IPS-20b (cell line): ENCODE measurements around the gene MAN1A1.

Source experiments
- H3K27ac ChIP-seq: one replicate; pipeline ENCODE4 v1.5.1; 2013; ENCODE audit warnings: low read length
- H3K27me3 ChIP-seq: 2 replicates; pipeline ENCODE4 v1.6.1; 2013; ENCODE audit warnings: mild to moderate bottlenecking, low read length, inconsistent platforms; ENCODE audit not compliant: insufficient read depth
- H3K36me3 ChIP-seq: 2 replicates; pipeline ENCODE4 v1.6.1; 2013; ENCODE audit warnings: low read depth, mild to moderate bottlenecking, inconsistent platforms, low read length, moderate library complexity; ENCODE audit not compliant: insufficient read depth
- H3K4me1 ChIP-seq: 2 replicates; pipeline ENCODE4 v1.6.1; 2013; ENCODE audit warnings: mild to moderate bottlenecking, control low read depth, inconsistent platforms, low read length, moderate library complexity; ENCODE audit not compliant: insufficient read depth
- H3K4me3 ChIP-seq: 2 replicates; pipeline ENCODE4 v1.5.1; 2013; ENCODE audit warnings: mild to moderate bottlenecking, low read length, inconsistent platforms
- H3K9ac ChIP-seq: 2 replicates; pipeline ENCODE4 v1.6.1; 2013; ENCODE audit warnings: low read depth, mild to moderate bottlenecking, inconsistent platforms, low read length, moderate library complexity
- H3K9me3 ChIP-seq: 2 replicates; pipeline ENCODE4 v1.6.1; 2013; ENCODE audit warnings: mild to moderate bottlenecking, low read depth, low read length, inconsistent platforms; ENCODE audit not compliant: insufficient read depth

The MAN1A1 gene

GRCh38 chr6:119344306-119344705 is 5.3 kb downstream of the MAN1A1 start:
- Histone ChIP-seq H3K36me3 (no peaks in the 10 kb centered on the region), H3K4me3 (no peak overlapping the region), H3K27me3 (peaks cover 34% of the 10 kb centered on the region), H3K4me1 (peaks cover 14% of the 10 kb centered on the region; the same call in 1 of the 2 replicates), H3K9me3 (no peaks in the 10 kb centered on the region), H3K27ac (no peak overlapping the region), H3K9ac (no peak overlapping the region)

DNA sequence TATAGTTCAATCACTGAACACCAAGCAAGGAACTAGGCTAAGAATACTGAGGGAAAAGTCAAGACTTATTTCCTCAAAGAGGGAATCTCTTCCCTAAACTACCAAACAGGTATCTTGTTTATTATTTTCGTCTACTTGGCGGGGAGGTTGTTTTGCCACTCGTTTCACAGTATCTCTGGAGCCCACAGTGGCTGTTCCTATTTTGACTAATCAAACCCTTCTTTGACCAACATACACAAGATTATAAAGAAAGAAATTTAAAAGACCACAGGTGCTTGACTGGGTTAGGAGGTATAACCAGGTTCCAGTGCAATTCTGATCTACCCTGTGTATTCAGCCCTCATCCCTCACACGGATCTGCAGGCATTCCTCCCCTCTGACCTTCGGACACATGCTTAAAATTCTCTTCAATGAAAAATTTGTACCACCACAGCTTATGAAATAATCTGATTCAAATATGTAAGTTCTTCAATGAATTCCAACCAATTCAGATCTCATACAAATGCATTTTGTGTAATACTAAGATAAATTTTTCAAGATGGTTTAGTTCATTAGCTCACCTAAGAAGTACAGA is 5.9 kb downstream of the MAN1A1 start:
- Histone ChIP-seq H3K9me3 (no peaks in the 10 kb centered on the region), H3K9ac (no peak overlapping the region), H3K27me3 (peaks cover 27% of the 10 kb centered on the region), H3K4me3 (no peak overlapping the region), H3K4me1 (peaks cover 14% of the 10 kb centered on the region; the same call in 1 of the 2 replicates), H3K36me3 (no peaks in the 10 kb centered on the region), H3K27ac (no peak overlapping the region)

GRCh38 chr6:119343167-119343566 is 6.4 kb downstream of the MAN1A1 start:
- no peaks in the 10 kb centered on the region for H3K36me3 ChIP-seq
- no peaks in the 10 kb centered on the region for H3K9me3 ChIP-seq
- no peak overlapping the region for H3K4me3 ChIP-seq
- peaks cover 22% of the 10 kb centered on the region for H3K27me3 ChIP-seq
- peaks cover 14% of the 10 kb centered on the region; the same call in 1 of the 2 replicates for H3K4me1 ChIP-seq
- no peak overlapping the region for H3K9ac ChIP-seq
- H3K27ac ChIP-seq, result no peak overlapping the region

DNA sequence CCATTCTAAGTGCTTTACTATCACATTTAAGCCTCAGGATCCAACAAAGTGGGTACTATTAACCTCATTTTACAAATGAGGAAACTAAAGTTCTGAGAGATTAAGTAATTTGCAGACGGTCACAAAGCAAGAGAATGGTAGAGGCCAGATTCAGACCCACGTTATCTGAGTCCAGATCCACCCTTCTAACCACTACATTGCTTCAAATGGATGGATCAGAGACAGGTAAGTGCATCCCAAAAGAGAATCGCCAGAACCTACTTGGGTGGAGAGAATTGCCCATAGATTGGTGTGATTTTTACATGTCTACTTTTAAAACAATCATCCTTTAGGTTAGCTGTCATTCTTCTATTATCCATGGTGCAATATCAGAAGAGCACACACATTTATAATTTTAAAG is 7.1 kb downstream of the MAN1A1 start:
- Histone ChIP-seq H3K27me3 (peaks cover 15% of the 10 kb centered on the region), H3K9me3 (no peaks in the 10 kb centered on the region), H3K36me3 (no peaks in the 10 kb centered on the region), H3K27ac (no peak overlapping the region), H3K4me1 (peaks cover 12% of the 10 kb centered on the region; the same call in 1 of the 2 replicates), H3K9ac (no peak overlapping the region), H3K4me3 (no peak overlapping the region)

- Histone ChIP-seq H3K27me3 (0 out of 2 replicates have a peak, but pooled peaks cover under 1% of the 10 kb centered on the region), H3K36me3 (no peaks in the 10 kb centered on the region), H3K27ac (no peak overlapping the region), H3K4me3 (no peak overlapping the region), H3K4me1 (peaks cover 17% of the 10 kb centered on the region; the same call in 1 of the 2 replicates), H3K9ac (no peak overlapping the region), H3K9me3 (no peaks in the 10 kb centered on the region)
Measured at GRCh38 chr6:119340796-119341487, 8.6 kb downstream of the MAN1A1 start.

- H3K9me3 ChIP-seq, result no peaks in the 10 kb centered on the region
- H3K4me1 ChIP-seq, result peaks cover 17% of the 10 kb centered on the region; the same call in 1 of the 2 replicates
- no peak overlapping the region for H3K27ac ChIP-seq
- H3K9ac ChIP-seq, result no peak overlapping the region
- no peak overlapping the region for H3K4me3 ChIP-seq
- H3K36me3 ChIP-seq, result no peaks in the 10 kb centered on the region
- H3K27me3 ChIP-seq, result no peaks in the 10 kb centered on the region
Measured at GRCh38 chr6:119339941-119340456, 9.6 kb downstream of the MAN1A1 start.

DNA sequence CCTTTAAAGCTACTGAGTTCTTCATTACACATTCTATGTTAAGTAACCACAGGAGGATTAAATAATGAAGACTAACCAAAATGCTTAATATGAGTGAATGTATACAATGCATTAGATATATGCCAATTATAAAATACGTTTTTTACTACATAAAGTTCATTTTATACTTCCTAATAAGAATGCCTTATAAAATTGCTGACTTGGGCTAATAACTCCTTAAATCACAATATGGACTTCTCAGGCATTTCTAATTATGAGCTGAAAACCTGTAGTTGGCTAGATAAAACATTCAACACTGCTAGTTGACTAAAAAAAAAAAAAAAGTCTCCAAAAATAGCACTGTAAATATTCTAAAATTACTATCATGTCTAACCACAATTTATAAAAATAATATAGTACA is 11.8 kb downstream of the MAN1A1 start:
- Histone ChIP-seq H3K36me3 (no peaks in the 10 kb centered on the region), H3K27ac (no peak overlapping the region), H3K9ac (no peak overlapping the region), H3K27me3 (no peaks in the 10 kb centered on the region), H3K4me1 (peaks cover 17% of the 10 kb centered on the region; the same call in 1 of the 2 replicates), H3K4me3 (no peak overlapping the region), H3K9me3 (no peaks in the 10 kb centered on the region)

GRCh38 chr6:119337252-119337651 is 12.3 kb downstream of the MAN1A1 start:
- no peaks in the 10 kb centered on the region for H3K27me3 ChIP-seq
- H3K4me1 ChIP-seq, result peaks cover 17% of the 10 kb centered on the region; the same call in 1 of the 2 replicates
- no peak overlapping the region for H3K9ac ChIP-seq
- H3K36me3 ChIP-seq, result no peaks in the 10 kb centered on the region
- no peak overlapping the region for H3K27ac ChIP-seq
- H3K4me3 ChIP-seq, result no peak overlapping the region
- H3K9me3 ChIP-seq, result no peaks in the 10 kb centered on the region

GRCh38 chr6:119334535-119335264 is 14.9 kb downstream of the MAN1A1 start:
- H3K4me3 ChIP-seq, result no peak overlapping the region
- no peak overlapping the region for H3K9ac ChIP-seq
- H3K4me1 ChIP-seq, result peaks cover 11% of the 10 kb centered on the region; the same call in 1 of the 2 replicates
- H3K27me3 ChIP-seq, result no peaks in the 10 kb centered on the region
- no peak overlapping the region for H3K27ac ChIP-seq
- H3K36me3 ChIP-seq, result no peaks in the 10 kb centered on the region
- H3K9me3 ChIP-seq, result no peaks in the 10 kb centered on the region

DNA sequence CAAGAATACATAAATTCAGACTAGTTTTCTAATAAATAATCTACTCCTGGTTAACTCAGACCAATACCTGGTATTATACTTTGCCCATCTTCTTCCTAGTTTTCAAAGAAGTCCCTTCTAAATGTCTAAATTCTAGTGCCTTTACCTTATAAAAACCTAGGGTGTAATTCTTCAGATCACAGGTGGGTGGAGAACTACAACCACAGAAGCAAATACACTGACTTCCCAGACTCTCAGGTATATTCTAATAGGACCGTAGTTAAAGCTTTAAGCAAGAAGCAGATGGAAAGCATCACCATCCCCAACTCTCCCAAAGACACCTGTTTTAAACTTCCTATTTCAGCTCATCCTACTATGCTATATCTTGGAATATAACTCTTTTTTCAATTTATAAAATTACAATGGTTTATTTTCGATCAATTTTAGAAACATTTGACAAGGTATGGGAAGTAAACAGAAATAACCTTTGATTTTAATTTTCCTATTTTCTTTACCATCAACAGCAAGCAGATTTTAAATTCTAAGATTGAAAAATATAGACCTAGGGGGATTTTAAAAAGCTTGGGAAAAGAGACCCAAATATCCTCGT is 15.8 kb downstream of the MAN1A1 start:
- Histone ChIP-seq H3K9ac (no peak overlapping the region), H3K4me1 (peaks cover 11% of the 10 kb centered on the region; the same call in 1 of the 2 replicates), H3K4me3 (no peak overlapping the region), H3K27me3 (no peaks in the 10 kb centered on the region), H3K36me3 (no peaks in the 10 kb centered on the region), H3K27ac (no peak overlapping the region), H3K9me3 (no peaks in the 10 kb centered on the region)

DNA sequence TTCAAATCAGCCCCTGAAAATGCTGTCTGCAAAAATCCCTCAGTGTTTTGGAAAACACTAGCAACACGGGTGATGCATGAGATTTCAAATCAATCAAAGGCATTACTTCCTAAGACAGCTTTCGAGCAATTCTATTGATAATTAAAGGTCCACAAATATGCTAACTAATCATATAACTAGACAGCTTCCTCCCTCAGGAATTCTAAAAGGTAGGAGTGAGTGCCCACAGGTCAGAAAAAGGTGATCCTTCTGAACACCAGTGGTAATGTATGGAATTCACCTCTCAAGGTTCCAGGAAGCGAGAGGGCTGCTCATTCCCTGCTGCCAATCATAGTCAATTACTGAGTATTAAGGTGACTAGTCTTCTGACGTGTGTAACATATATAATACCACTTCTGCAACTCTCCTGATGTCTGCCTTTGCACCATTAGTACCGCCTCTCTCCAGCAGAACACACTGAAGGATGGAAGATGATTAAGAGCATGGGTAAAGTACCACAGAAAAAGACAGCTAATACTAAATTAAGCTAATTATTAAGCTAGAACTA is 16.4 kb downstream of the MAN1A1 start:
- Histone ChIP-seq H3K4me1 (peaks cover 11% of the 10 kb centered on the region; the same call in 1 of the 2 replicates), H3K27me3 (no peaks in the 10 kb centered on the region), H3K9ac (no peak overlapping the region), H3K36me3 (no peaks in the 10 kb centered on the region), H3K9me3 (no peaks in the 10 kb centered on the region), H3K27ac (no peak overlapping the region), H3K4me3 (no peak overlapping the region)
